GM21619 (cell line): Measurements from ENCODE around the gene ORC2.
A peak's percentile ranks its signal among the peaks of the same experiment; 100 is the strongest.
"Not testable (repeated sequence)": the region's sequence is repeated elsewhere in the genome, so short reads cannot be mapped to it uniquely, and the experiment has no call there.

Experiments used
- ATAC-seq: cut with Tn5 transposase; IDR thresholded peaks from one replicate; pipeline ENCODE4 v1.9.1; 2021; ENCODE audit not compliant: unreplicated experiment

The ORC2 gene

DNA sequence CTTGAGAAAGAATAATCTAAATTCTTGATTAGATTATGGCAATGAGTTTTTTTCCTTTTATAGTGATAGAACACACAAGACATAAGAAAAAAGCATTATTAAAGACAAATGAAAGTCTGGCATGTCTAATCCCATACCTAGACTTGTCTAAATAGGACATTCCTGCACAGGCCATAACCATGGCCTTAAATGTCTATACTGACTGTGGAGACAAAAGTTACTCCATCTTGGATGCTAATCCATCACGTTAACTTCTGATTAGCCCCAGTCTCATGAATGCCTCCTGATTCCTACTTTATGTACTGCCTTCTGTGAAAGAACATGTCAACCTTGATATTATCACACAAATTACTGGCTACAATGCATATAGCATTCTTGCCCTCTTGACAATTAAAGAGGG lies 23.6 kb downstream of the ORC2 start:
- no peak for ATAC-seq

DNA sequence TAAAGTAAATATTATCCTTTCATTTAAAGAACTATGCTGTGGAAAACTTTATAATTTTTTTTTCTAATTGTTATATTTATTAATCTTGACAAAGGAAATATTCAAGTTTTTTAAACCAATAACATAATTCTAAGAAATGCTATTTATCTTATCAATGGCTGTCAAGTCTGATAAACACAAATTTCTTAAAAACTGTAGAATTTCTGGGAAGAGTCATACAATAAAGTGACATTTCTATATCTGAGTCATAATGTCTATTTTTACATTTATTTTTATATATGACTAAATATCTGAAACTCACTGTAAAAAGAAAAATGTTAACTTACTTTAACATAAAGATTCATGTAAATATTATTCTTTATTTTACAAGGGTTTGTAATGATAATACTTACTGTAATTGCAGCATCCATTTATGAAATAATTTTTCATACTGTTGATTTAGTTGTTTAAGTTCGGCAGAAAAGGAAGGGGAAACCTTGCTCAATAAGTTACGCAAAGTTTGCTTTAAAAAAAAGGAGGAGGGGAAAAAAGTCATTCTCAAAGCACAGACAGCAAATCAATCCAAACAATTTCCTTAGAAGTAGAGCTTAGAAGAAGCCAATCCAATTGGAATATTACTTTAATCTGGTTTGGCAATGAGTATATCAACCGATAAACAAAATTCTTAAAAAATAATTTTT lies 32.4 kb downstream of the ORC2 start:
- no peak for ATAC-seq

DNA sequence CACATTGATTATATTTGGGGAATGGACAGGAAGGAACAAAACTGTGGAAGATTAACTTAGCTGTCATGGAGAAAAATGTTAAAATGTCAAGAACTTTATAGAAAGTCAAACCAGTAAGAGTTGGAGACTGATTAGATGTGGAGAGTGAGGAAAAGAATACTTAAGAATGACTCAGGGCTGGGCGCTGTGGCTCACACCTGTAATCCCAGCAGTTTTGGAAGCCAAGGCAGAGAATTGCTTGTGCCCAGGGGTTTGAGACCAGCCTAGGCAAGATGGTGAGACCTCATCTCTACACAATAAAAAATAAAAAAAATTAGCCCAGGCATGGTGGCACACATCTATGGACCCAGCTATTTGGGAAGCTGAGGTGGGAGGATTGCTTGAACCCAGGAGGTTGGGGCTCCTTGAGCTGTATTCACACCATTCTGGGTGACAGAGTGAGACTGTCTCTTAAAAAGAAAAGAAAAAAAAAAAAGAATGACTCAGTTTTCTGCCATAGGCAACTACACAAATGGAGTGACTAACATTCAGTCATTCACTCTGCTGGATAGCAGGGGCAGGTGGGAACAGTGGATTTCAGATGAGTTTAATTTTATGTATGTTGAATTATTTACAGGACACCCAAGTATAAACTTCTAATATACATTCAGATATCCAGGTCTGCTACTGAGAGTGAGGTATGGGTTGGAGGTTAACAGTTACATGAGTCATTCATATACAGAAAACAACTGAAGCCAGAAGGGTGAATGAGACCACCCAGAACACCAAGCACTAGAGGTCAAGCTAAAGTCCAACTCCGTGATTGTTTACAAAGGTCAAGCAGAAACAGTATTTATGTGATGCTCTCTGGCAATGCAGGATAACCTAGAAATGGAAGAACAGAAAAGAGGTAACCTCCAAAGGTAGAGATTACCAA lies 33.9 kb downstream of the ORC2 start:
- no peak for ATAC-seq

DNA sequence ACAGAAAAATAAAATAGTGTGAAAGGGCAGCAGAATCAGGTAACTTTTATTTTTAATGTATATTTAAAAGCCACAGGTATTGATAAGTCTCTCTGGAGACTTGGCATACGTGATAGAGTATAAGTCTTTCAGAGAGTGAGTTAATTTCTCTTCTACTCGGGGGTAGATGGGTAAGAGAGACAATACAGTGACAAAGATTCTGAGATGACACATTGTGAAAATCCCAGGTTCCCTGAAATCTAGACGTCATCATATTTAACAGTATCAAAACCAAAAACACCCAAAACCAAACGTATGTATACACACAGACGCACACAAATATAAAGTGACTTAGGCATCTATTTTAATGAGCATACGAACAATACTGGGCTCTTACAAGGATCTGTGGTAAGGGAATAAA lies 41.0 kb downstream of the ORC2 start:
- no peak for ATAC-seq

DNA sequence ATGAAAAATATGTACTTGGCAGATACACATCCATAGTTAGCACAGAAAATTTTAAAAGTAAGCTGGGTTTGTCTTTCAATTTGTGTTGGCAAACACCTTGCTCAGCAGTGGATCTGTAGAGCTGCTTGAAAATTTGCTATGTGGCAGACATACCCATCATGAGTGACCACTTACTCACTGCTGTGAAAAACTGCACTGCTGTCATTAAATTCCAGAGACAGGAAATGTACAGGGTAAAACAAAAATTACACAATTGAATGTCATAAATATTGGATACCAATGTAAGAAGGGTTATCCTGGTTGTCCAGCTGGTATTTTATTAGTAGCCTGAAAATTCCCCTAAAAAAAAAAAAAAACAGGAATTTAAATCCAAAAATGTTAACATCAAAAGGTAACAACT lies 49.8 kb downstream of the ORC2 start:
- no peak for ATAC-seq

DNA sequence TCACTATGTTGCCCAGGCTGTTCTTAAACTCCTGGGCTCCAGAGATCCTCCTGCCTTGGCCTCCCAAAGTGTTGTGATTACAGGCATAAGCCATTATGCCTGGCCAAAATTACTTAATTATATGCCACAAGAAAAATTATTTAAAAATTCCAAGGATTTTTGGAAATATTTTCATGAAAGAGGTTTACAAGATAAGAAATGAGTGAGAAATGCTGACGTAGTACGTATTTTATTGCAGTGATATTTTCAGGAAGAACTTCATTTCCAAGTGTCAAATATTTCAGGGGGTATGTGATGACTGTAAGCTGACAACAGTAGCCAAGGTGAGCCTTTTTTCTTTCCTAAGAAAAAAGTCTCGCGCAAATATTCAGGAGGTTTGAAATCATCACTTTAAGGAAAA lies 53.5 kb downstream of the ORC2 start:
- ATAC-seq: no peak

DNA sequence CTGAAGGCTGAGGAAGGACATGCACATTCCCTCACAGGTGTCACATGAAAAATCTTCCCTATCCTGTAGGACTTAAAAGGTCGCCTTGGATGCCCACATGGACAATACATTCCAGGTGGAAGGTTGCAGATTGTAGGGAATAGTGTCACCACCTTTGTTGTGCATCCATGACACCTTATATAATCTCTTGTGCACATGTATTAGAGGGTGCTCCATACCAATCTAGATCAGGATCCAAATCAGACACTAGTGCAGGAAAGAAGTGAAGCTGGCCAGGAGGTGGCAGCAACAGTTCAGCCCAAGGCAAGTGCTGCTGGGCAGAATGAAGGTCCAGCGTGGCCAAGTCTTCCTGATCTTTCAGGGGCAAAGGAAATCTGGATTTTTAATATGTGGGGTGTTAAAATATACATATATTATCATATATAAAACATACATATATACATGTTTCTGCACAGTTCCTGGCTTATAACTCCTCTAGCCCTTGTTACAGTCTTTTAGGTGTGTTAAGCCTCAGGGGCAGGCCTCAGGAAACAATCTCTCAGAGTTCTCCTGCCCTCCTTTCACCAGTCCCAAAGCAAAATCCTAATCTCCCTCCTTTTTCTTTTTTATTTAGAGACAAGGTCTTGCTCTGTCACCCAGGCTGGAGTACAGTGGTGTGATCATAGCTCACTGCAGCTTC lies 57.7 kb downstream of the ORC2 start:
- no peak for ATAC-seq

DNA sequence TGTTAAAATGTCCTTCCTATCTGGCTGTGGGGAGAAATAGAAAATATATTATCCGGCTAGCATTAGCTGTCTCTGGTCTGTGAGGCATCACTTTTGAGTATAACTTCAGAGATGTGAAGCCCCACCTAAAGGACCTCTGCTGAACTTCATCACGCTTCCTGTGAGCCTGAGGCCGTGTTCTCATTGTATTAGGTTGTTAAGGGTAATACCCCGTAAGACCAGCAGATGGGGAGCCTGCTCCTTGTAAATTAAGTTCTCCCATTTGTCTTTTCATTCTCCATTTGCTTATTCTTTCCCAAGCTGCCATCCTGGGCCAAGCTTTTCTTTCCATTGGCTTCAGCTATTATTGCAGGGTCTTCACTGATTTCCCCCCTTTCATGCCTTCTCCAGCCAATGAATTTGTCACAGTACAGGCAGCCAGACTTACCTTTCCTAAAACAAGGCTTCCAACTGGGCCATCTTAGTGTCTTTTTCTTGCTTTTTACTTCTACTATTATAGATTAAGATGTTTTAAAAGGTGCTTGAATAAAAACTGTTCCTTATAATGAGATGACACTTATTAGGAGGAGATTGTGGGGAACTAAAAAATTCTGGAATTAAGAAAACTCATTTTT lies 61.9 kb downstream of the ORC2 start:
- ATAC-seq: peak; percentile 100

DNA sequence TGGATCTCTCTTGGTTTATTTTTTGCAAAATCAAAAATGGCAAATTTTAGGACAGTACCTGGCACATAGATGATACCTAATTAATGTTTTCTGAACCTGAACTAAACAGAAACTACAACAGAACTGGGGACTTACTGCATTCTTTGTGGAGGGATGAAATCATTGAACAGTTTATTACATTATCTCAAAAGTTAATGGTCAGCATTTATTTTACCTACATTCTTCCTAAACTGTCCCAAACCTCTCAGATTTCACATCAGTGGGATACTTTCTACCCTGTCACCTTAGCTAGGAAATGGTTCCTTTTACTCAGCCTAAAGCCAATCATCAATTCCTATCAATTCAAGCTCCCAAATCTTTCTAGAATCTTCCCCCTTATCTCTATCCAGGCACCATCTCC lies 64.0 kb downstream of the ORC2 start:
- no peak for ATAC-seq

DNA sequence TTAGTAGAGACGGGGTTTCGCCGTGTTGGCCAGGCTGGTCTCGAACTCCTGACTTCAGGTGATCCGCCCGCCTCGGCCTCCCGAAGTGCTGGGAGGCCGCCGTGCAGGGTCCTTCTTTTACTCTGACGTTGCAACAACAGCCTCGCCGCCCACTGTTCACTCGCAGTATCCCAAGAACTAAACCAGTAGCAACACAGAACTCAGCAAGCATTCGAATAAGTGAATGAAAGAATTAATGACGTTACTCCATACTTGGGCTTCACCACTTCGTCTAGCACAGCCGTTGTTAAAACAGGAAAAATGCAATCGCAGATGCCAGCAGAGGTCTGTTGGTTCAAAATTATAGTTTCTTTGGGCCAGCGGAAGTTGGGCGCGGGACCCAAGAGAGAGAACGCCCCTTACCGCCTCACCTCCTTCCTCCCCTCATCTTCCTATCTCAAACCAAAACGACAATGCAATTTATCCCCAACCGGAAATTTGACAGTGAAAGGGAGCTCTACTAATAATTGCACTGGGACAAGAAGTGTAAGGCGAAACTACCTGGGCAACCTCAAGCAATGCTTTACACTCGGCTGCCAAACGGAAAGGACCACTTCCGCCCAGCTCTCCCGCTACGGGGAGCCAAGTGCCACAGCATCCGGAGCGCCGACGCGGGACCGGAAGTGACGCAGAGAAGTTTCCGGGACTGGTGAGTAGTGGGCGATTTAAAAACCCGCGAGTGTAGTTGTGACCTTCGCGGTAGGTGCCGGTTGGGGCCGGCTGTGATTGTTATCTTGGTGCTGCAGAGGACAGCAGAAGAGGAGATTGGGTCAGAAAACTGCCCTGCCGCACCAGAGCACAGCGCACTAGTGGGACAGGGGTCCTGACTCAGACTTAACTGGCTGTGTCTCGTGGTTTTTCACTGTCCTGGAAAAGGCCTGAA lies 74.5 kb downstream of the ORC2 start, which contains the start of the genes NIF3L1 and PPIL3:
TSS of gene NIF3L1 (plus strand) at position 668 of the 922 bp plus-strand sequence. CDS start 2,573 bp downstream, outside the sequence.
TSS of gene PPIL3 (minus strand) at position 374 of the 922 bp plus-strand sequence. CDS start 1,462 bp downstream, outside the sequence.
- ATAC-seq: peak; percentile 86

DNA sequence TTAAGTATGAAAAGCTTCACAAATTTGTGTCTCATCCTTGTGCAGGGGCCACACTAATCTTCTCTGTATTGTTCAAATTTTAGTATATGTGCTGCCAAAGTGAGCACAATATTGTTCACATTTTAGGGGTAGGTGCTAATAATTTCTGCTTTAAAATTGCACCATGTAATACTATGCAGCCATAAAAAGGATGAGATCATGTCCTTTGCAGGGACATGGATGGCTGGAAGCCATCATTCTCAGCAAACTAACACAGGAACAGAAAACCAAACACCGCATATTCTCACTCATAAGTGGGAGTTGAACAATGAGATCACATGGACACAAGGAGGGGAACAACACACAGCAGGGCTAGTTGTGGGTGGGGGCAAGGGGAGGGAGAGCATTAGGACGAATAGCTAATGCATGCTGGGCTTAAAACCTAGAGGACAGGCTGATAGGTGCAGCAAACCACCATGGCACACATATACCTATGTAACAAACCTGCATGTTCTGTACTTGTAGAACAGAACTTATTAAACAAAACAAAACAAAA lies 81.7 kb downstream of the ORC2 start:
- not testable (repeated sequence) for ATAC-seq

DNA sequence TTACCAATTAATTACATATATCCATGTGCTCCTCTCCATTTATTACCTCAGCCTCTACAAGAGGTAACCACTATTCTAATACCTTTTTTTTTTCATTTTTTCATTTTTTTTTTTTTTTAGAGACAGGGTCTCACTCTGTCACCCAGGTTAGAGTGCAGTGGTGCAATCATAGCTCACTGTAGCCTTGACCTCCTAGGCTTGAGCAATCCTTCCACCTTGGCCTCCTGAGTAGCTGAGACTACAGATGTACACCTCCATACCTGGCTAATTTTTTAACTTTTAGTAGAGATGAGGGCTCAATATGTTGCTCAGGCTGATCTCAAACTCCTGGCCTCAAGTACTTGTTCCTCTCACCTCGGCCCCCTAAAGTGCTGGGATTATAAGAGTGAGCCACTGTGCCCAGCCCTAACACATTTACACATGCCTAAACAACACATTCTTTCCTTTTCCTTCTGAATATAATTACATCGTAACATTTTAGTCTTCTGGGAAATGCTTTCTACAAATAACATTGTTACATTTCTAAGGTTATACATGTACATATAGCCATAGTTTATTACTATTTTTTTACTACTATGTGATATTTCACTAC lies 85.1 kb downstream of the ORC2 start:
- no peak for ATAC-seq

DNA sequence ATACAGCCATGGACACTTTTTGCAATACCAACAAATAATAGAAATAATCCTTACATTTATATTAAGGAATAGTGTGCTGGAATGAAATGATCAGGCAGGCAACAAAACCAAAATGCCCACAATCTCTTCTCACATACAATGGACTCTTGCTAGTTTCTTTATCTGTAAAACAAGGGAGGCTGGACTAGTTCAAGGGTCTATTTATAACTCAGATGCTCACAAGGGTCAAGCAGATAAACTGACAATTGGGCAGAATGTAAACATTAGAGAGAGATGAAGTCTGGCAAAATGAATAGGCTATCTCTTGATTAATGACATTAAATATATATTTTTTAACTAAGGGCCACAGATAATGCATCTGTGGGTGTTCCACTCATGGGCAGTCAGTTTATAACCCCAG lies 86.0 kb downstream of the ORC2 start:
- no peak for ATAC-seq

DNA sequence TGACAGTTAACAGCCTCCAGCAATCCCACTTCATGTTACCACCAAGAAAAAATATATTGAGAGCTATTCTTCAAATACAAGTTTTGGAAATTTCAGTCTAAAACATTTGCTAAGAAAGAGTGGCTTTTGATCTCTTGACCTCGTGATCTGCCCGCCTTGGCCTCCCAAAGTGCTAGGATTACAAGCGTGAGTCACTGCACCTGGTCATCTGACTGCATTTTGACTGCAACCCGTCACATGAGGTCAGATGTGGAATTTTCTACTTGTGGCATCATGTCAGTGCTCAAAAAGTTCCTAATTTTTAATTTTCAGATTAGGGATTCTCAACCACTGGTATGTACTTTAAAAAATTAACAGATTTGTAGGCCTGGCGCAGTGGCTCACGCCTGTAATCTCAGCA lies 89.9 kb downstream of the ORC2 start:
- no peak for ATAC-seq

DNA sequence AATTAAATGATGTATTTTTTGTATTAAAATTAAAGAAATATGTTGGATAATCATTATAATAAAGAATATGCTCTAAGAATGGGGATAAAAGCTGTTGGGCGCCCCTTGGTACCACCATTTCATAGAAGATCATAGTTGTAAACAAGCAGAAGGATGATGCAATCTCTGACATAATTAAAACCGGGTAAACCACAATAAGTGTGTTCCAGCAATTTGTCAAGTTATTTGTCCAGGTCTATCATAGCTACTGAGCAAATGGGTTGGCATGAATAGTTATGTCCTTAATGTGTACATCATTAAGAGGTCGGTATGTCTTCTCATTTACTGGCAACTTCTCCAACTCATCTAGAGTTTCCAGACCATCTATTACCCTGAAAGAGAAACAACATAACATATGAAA lies 92.3 kb downstream of the ORC2 start:
- ATAC-seq: no peak

DNA sequence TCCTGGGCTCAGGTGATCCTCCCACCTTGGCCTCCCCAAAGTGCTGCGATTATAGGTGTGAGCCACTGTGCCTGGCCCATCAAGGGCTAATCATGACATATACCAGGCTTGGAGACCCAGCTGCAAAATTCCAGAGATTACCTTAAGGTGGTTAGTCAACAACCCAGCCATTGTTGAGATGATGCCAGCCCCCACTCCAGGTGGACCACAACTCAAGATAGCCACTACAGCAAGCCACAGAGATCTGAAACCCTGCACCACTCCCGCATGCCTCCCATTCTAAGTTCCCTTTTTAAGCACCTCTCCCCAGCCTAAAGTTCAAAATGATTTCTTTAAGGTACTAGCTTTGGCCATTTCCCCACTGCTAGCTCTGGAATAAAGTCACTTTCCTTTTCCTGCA lies 94.4 kb downstream of the ORC2 start:
- no peak for ATAC-seq

DNA sequence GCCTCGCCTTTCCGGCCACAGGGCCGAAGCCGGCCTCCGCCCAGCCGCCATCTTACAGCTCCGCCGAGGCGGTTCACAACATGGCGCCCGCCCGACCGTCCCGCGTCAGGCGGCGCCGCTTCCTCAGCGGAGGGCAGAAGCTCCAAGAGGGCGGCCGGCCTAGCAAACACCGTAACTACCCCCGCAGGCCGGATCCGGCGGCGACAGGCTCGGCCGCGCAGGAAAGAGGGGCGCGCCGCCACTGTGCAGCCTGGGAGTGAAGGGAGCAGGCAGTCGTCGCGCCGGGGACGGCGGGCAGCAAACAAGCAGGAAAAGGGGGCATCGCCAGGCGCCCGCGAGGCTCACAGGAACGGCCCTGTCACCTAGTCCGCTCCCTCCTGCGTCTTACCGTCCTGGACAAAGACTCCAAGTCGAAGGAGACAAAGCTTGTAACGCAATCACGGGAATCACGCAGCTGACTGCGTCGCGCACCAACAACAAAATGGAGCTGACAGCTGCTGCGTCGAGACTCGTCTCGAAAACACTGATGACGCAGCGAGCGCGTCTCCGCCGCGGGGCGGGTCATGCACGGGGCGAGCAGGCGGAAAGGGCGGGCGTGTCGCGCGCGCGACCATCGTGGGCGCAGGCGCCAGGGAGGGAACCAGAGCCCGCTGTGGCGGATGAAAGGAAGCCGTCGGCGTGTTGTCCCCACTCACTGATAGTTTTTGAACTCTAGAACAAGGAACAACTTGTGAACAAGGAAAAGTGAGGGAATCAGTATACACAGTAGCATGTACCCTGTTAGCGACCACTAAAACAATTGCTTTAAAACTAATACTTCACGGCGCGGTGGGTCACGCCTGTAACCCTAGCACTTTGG lies 99.1 kb downstream of the ORC2 start, which contains the start of gene CLK1:
TSS of gene CLK1 (minus strand) at position 483 of the 859 bp plus-strand sequence. CDS start 2,796 bp downstream, outside the sequence.
- peak; percentile 78 for ATAC-seq

DNA sequence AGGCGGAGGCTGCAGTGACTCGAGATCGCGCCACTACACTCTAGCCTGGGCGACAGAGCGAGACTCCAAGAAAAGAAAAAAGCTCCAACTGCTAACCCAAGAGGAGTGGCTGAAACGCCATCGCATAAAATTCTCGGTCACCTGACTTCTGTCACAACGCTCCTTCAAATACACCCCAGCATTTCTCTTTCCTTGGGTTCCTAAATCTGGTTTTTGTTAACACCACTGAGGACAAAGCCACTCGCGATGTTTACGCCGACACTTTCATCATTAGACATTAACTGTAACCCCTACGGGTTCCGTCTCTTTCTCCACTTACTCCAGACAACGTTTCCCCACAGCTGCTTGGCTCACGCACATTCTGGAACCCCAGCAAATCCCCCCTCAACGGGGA lies 99.7 kb downstream of the ORC2 start:
- ATAC-seq: peak; percentile 5
